Kidney (tissue), 14 donors: ENCODE measurements around the gene FBXO24. TPM values are rescaled to one million over a fixed set of nuclear protein-coding genes. Genes with fewer than 3 reads are reported as not detected.
"Not testable (repeated sequence)": the region's sequence is repeated elsewhere in the genome, so short reads cannot be mapped to it uniquely, and the experiment has no call there.

Experiments used
- DNase-seq, 5 donors: peaks; one replicate each; pipeline ENCODE4 v3.0.0-alpha.2; 2013 to 2020
- FAIRE-seq: peaks from 2 replicates; lab custom pipeline; 2012; peaks lifted over from hg19 to GRCh38; lab: Jason Lieb, UNC
- H3K27ac ChIP-seq, 2 donors: one replicate each; pipeline ENCODE4 v1.7.0; 2013; ENCODE audit warnings: low read depth in 2 of 2, low read length in 2 of 2, inconsistent platforms in 1 of 2
- H3K27me3 ChIP-seq: one replicate; pipeline ENCODE4 v1.7.1; 2013; ENCODE audit warnings: low read length, inconsistent platforms; ENCODE audit not compliant: control insufficient read depth, insufficient read depth
- H3K36me3 ChIP-seq, 3 donors: one replicate each; pipeline versions ENCODE4 v1.7.0 to v1.7.1; 2013; ENCODE audit warnings: low read length in 3 of 3, control low read depth in 1 of 3, inconsistent platforms in 1 of 3; ENCODE audit not compliant: insufficient read depth in 3 of 3, control insufficient read depth in 2 of 3
- H3K4me1 ChIP-seq, 3 donors: one replicate each; pipeline versions ENCODE4 v1.7.0 to v1.7.1; 2013; ENCODE audit warnings: low read length in 3 of 3, inconsistent platforms in 1 of 3, low read depth in 1 of 3; ENCODE audit not compliant: control insufficient read depth in 2 of 3, insufficient read depth in 2 of 3
- H3K4me3 ChIP-seq, 3 donors: one replicate each; pipeline versions ENCODE4 v1.7.0 to v1.8.1; 2013; ENCODE audit warnings: low read length in 3 of 3, control low read depth in 1 of 3, inconsistent platforms in 1 of 3
- H3K9ac ChIP-seq, 3 donors: one replicate each; pipeline versions ENCODE4 v1.7.0 to v1.7.1; 2013; ENCODE audit warnings: low read length in 3 of 3, control low read depth in 1 of 3, inconsistent platforms in 1 of 3
- H3K9me3 ChIP-seq, 3 donors: one replicate each; pipeline versions ENCODE4 v1.7.0 to v1.7.1; 2013; ENCODE audit warnings: low read length in 3 of 3, control low read depth in 1 of 3, inconsistent platforms in 1 of 3; ENCODE audit not compliant: control insufficient read depth in 2 of 3, insufficient read depth in 1 of 3
- intact Hi-C: fragments of 100-400 bp; cut with DNase I; formaldehyde crosslinking; loops from one replicate; pipeline ENCODE4 v1.11.1; 2022
- polyA plus RNA-seq: library from polyadenylated mRNA; stranded (reverse); fragments of 350-450 nt; fragmentation: Illumina TruSeq; extraction: RNeasy Lipid Tissue Mini Kit (QIAGEN cat#74804); gene quantifications from one replicate; pipeline ENCODE4 v1.2.3, GENCODE V29; 2014; ENCODE audit warnings: low read depth, low replicate concordance; ENCODE audit not compliant: insufficient read depth
- total RNA-seq: library from RNA; stranded (reverse); fragmentation: NEBNext Ultra II Directional; extraction: Animal tissue kit (Norgen Biotek cat#: 25700); gene quantifications from one replicate; pipeline ENCODE4 v1.2.1, GENCODE V29; 2021
- TF ChIP-seq, protein P1 (sequence below): IDR thresholded peaks from 3 replicates; pipeline ENCODE4 v1.5.1; 2012; ENCODE audit warnings: mild to moderate bottlenecking, moderate library complexity, borderline replicate concordance; ENCODE audit not compliant: insufficient read depth; ENCODE audit errors: extremely low read depth
- donor health status: control.
- donor health status: control.
- donor health status: control.
- donor health status: control.
- donor health status: control.
- donor health status: DM: yes; HTN: yes; CAD: no.
- donor health status: Normal renal cell carcinoma (clear cell type).

FBXO24 gene
- total and polyA plus RNA-seq, 2 donors from 2014 or later, result 0.60 to 0.95 TPM

DNA sequence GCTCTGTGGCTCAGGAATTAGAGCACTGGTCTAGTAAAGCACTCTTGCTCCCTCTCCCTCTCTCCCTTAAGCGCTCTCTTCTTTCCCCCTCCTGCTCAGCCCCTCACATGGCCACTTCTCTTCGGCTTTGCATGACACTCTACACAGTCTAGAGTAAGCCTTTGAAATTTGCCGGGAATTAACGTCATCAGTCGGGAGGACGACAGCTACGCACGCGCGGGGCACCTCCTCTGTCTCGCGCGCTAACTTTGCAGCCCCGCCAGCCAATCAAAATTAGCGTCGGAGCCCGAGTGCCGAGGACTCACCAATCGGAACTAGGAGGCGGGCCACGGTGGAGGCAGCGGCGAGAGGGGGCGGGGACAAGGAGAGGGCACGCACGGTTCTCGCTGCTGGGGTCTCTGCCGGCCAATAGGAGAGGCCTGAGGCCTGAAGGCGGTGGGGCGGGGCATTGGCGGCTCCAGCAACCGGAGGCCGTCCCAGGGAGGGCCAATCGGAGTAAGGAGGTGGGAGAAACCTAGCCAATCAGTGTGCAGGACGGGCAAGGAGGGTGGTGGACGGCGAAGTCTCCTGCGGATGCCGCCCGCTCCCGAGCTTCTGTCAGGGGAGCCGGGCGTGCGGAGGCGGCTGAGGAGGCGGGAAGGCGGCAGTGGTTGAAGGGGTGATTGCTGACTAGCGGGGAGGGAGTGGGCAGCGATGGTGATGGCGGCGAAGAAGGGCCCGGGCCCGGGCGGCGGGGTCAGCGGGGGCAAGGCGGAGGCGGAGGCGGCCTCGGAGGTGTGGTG is 47.3 kb upstream of the FBXO24 start, which contains the start of gene AGFG2:
AGFG2 (plus strand) TSS at position 550 of the 782 bp plus-strand sequence; CDS start at position 694, 144 bp downstream.
- peak within 1 kb of the TSS; percentile 24 to 53 (median 48) for H3K9ac ChIP-seq
- H3K4me1 ChIP-seq, result peaks cover 0 to 3% (median 2%) of the 10 kb centered on the region in 3 donors
- H3K27me3 ChIP-seq, result no peaks in the 10 kb centered on the region
- H3K4me3 ChIP-seq, result peak within 1 kb of the TSS; percentile 48 to 73 (median 65)
- no peaks in the 10 kb centered on the region for H3K36me3 ChIP-seq
- peak within 1 kb of the TSS; percentile 76 to 77 for H3K27ac ChIP-seq
- peak; percentile 97 for FAIRE-seq
- intact Hi-C loops, result no loop called here
- TF ChIP-seq, protein P1, sequence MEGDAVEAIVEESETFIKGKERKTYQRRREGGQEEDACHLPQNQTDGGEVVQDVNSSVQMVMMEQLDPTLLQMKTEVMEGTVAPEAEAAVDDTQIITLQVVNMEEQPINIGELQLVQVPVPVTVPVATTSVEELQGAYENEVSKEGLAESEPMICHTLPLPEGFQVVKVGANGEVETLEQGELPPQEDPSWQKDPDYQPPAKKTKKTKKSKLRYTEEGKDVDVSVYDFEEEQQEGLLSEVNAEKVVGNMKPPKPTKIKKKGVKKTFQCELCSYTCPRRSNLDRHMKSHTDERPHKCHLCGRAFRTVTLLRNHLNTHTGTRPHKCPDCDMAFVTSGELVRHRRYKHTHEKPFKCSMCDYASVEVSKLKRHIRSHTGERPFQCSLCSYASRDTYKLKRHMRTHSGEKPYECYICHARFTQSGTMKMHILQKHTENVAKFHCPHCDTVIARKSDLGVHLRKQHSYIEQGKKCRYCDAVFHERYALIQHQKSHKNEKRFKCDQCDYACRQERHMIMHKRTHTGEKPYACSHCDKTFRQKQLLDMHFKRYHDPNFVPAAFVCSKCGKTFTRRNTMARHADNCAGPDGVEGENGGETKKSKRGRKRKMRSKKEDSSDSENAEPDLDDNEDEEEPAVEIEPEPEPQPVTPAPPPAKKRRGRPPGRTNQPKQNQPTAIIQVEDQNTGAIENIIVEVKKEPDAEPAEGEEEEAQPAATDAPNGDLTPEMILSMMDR, result no peak
- H3K9me3 ChIP-seq, result no peaks in the 10 kb centered on the region
- DNase-seq, result peak; percentile 100

DNA sequence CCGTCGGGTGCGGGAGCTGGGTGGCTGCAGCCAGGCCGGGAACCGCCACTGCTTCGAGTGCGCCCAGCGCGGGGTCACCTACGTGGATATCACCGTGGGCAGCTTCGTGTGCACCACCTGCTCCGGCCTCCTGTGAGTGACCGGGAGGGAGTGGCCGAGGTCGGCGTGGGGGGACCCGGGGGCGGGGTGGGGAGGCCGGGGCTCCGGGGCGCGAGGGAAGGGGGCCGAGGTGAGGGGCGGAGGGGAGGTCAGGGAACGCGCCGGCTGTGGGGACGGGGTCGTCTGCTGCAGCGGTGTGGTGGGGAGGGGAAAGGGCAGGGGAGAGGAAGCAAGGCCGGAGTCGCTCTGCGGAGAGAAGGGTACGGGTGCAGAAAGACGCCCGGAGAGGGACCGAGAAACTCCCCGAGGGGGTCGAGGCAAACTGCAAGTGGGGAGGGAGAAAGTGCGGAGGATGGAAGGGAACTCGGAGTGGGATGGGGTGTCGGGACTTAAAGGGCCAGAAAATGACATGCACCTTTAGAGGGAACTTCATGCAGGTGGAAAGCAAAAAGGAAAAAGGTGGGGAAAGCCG is 46.6 kb upstream of the FBXO24 start:
- Histone ChIP-seq H3K4me1 (peaks cover 0 to 7% (median 3%) of the 10 kb centered on the region in 3 donors), H3K4me3 (peak overlapping the region; percentile 41 to 73 (median 65)), H3K36me3 (no peaks in the 10 kb centered on the region), H3K27me3 (no peaks in the 10 kb centered on the region), H3K27ac (peak overlapping the region; percentile 76 to 77), H3K9ac (peak overlapping the region in 2 of 3 donors; percentile 24 to 53), H3K9me3 (no peaks in the 10 kb centered on the region)
- DNase-seq (peak in 2 of 5 donors; percentile 28 to 72), FAIRE-seq (no peak)
- TF ChIP-seq, protein P1, result no peak
- intact Hi-C loops, result no loop called here

DNA sequence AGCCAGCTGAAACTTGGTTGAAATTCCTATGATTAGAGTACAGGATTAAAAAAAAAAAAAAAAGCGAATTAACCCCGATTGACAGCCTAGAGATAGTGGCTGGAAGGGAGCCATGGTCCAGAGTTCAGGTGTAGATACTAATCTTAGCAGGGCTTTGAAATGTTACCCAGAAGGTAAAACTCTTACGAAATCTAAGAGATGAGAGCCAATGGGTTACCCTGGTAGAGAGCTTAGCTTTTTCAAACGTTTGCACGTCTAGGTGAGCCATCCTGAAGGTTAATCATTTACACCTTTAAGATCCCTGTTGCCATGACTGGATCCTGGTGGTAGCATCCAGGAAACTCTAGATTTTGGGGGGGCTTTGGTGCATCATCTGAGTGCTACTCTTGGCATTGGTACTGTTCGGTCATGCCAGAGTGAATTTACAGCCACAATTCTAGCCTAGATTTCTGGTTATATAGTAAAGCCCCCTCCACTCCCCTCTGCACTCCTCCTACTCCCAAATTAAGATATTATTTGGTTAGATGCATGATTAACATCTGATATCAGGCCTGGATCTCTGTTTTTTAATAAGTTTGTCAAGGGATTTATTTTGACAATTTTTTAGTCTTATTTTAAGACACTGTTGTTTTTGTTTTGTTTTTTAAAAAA is 45.9 kb upstream of the FBXO24 start:
- Histone ChIP-seq H3K27ac (no peak overlapping the region), H3K9ac (peak overlapping the region in 1 of 3 donors; percentile 53), H3K4me1 (peaks cover 0 to 14% (median 8%) of the 10 kb centered on the region in 3 donors), H3K36me3 (no peaks in the 10 kb centered on the region), H3K4me3 (peak overlapping the region; percentile 41 to 73 (median 60)), H3K9me3 (no peaks in the 10 kb centered on the region), H3K27me3 (no peaks in the 10 kb centered on the region)
- intact Hi-C loops, result no loop called here
- TF ChIP-seq, protein P1, result no peak
- FAIRE-seq, result no peak
- no peak for DNase-seq

DNA sequence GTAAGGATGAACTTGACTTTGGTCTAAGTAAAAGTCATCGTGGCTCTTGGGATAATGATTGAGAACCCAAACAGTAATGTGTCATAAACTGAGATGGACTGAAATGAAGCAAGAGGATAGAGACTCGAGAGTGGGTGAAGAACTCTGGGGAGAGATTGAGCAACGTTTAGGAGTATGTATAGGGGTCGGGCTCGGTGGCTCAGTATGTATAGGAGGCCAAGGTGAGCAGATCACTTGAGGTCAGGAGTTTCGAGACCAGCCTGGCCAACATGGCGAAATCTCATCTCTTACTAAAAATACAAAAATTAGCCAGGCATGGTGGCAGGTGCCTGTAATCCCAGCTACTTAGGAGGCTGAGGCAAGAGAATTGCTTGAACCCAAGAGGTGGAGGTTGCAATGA is 44.8 kb upstream of the FBXO24 start:
- FAIRE-seq, DNase-seq, H3K4me3 ChIP-seq, H3K27me3 ChIP-seq, H3K36me3 ChIP-seq, H3K27ac ChIP-seq, H3K9me3 ChIP-seq, intact Hi-C loops, H3K9ac ChIP-seq: not testable (repeated sequence)
- peaks cover 4 to 22% (median 18%) of the 10 kb centered on the region in 3 donors for H3K4me1 ChIP-seq
